ENCODE results near the gene MITF. TPM values are rescaled to one million over a fixed set of nuclear protein-coding genes. Genes with fewer than 3 reads are reported as not detected.

The MITF gene
- polyA plus RNA-seq, 3 donors from 2014 or later = 0.68 to 2.3 TPM; not detected in 1

- peaks cover 0 to 2% (median 0%) of the 10 kb centered on the region in 3 donors for H3K27me3 Mint-ChIP-seq (ENCODE audit: low read depth in 3 of 3)
- no peaks in the 10 kb centered on the region for H3K36me3 Mint-ChIP-seq
- H3K27ac Mint-ChIP-seq = no peak overlapping the region
- no peaks in the 10 kb centered on the region for H3K4me1 Mint-ChIP-seq
- H3K9me3 Mint-ChIP-seq = peaks cover 0 to 11% (median 0%) of the 10 kb centered on the region in 6 donors
- no peak overlapping the region for H3K4me3 Mint-ChIP-seq
- no peak for DNase-seq
Observed at GRCh38 chr3:69927571-69927970, 188.3 kb downstream of the MITF start.

DNA sequence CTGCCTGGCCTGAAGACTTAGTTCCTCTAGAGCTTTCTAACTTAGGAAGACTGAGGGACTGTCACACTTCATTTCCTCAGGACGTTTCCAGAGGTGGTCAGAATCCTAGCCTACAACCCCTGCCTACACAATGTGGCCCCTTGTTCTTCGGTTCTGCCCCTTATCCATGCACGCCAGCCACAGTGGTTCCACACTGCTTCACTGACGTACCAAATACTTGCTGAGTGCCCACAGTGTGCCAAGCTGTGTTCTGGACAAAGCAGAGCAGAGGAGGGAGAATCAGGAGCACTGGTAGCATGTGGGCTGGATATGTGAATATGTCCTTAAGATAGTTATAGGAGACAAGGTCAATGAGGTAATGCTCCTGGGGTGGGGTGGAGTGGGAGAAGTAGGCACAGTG, 189.8 kb downstream of the MITF start:
- H3K27me3 Mint-ChIP-seq (ENCODE audit: low read depth in 3 of 3) = no peaks in the 10 kb centered on the region
- DNase-seq = no peak
- no peaks in the 10 kb centered on the region for H3K36me3 Mint-ChIP-seq
- no peak overlapping the region for H3K4me3 Mint-ChIP-seq
- H3K4me1 Mint-ChIP-seq = no peaks in the 10 kb centered on the region
- H3K9me3 Mint-ChIP-seq = peaks cover 0 to 6% (median 0%) of the 10 kb centered on the region in 6 donors
- no peak overlapping the region for H3K27ac Mint-ChIP-seq

DNA sequence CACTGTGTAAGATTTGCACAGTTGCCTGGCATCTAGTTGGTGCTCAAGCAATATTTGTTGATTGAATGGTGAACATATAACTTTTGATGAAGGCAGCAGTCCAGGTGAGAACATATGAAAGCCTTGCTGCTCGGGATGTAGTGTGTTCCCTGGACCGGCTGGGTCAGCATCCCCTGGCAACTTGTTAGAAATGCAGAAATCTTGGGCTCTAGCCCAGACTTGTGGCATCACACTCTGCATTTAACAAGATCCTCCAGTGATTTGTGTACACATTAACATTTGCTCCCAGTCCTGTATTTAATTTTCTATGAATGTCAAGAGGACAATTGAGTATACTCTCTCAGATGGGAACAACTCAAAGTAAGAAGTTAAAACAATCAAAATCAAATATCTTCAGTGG, 191.3 kb downstream of the MITF start:
- Mint-ChIP-seq H3K4me1 (no peaks in the 10 kb centered on the region), H3K36me3 (no peaks in the 10 kb centered on the region), H3K27me3 (ENCODE audit: low read depth in 3 of 3) (no peaks in the 10 kb centered on the region), H3K27ac (no peak overlapping the region), H3K4me3 (no peak overlapping the region), H3K9me3 (peaks cover 0 to 5% (median 0%) of the 10 kb centered on the region in 6 donors)
- no peak for DNase-seq

DNA sequence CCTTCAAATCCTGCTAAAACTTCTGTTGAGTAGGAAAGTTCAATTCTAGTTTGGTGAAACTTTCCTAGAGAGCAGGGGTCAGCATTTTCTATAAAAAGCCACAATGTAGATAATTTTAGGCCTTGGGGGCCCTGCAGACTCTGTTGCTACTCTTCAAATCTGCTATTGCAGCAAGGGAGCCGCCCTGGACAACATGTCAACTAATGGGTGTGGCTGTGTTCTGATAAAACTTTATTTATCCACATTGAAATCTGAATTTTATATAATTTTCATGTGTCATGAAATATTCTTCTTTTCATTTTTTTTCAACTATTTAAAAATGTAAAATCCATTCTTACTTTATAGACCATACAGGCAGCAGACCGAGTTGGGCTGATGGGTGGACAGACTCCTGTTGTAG, 192.8 kb downstream of the MITF start:
- Mint-ChIP-seq H3K36me3 (no peaks in the 10 kb centered on the region), H3K27ac (no peak overlapping the region), H3K27me3 (ENCODE audit: low read depth in 3 of 3) (no peaks in the 10 kb centered on the region), H3K4me1 (no peaks in the 10 kb centered on the region), H3K4me3 (no peak overlapping the region), H3K9me3 (peaks cover 0 to 5% (median 0%) of the 10 kb centered on the region in 6 donors)
- no peak for DNase-seq

- H3K27me3 Mint-ChIP-seq (ENCODE audit: low read depth in 3 of 3) = no peaks in the 10 kb centered on the region
- no peaks in the 10 kb centered on the region for H3K36me3 Mint-ChIP-seq
- H3K4me3 Mint-ChIP-seq = no peak overlapping the region
- no peak overlapping the region for H3K27ac Mint-ChIP-seq
- peaks cover 0 to 5% (median 0%) of the 10 kb centered on the region in 6 donors for H3K9me3 Mint-ChIP-seq
- H3K4me1 Mint-ChIP-seq = no peaks in the 10 kb centered on the region
- no peak for DNase-seq
Observed at GRCh38 chr3:69932501-69932900, 193.2 kb downstream of the MITF start.

DNA sequence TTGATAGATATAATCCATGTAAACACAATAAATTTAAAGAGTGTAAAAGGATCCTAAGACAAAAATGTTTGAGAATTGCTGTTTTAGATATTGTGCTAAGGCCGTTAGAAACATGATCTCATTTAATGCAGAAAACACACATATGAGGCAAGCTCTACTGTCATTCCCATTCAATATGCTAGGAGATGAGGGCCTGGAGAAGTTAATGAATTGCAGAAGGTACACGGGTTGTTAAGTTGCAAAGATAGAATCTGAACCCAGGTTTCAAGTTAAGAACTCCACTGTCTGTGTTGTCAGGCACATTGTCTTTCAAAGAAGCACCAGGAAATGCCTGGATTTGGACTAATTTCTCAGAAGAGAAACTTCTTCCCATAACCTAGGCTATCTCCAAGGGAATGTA, 195.1 kb downstream of the MITF start:
- H3K27ac Mint-ChIP-seq = no peak overlapping the region
- no peaks in the 10 kb centered on the region for H3K4me1 Mint-ChIP-seq
- peaks cover 0 to 2% (median 0%) of the 10 kb centered on the region in 3 donors for H3K27me3 Mint-ChIP-seq (ENCODE audit: low read depth in 3 of 3)
- H3K36me3 Mint-ChIP-seq = no peaks in the 10 kb centered on the region
- peaks cover 0 to 5% (median 0%) of the 10 kb centered on the region in 6 donors for H3K9me3 Mint-ChIP-seq
- DNase-seq = no peak
- H3K4me3 Mint-ChIP-seq = no peak overlapping the region

- Mint-ChIP-seq H3K4me1 (no peaks in the 10 kb centered on the region), H3K27ac (no peak overlapping the region), H3K4me3 (no peak overlapping the region), H3K36me3 (no peaks in the 10 kb centered on the region), H3K27me3 (ENCODE audit: low read depth in 3 of 3) (peaks cover 0 to 2% (median 0%) of the 10 kb centered on the region in 3 donors), H3K9me3 (no peaks in the 10 kb centered on the region)
- DNase-seq = no peak
Observed at GRCh38 chr3:69936266-69936665, 197.0 kb downstream of the MITF start.

- no peak for DNase-seq
- Mint-ChIP-seq H3K4me3 (no peak overlapping the region), H3K27me3 (ENCODE audit: low read depth in 3 of 3) (peaks cover 0 to 2% (median 0%) of the 10 kb centered on the region in 3 donors), H3K36me3 (no peaks in the 10 kb centered on the region), H3K4me1 (no peaks in the 10 kb centered on the region), H3K9me3 (peaks cover 0 to 2% (median 0%) of the 10 kb centered on the region in 6 donors), H3K27ac (no peak overlapping the region)
Observed at GRCh38 chr3:69938061-69938460, 198.8 kb downstream of the MITF start.

DNA sequence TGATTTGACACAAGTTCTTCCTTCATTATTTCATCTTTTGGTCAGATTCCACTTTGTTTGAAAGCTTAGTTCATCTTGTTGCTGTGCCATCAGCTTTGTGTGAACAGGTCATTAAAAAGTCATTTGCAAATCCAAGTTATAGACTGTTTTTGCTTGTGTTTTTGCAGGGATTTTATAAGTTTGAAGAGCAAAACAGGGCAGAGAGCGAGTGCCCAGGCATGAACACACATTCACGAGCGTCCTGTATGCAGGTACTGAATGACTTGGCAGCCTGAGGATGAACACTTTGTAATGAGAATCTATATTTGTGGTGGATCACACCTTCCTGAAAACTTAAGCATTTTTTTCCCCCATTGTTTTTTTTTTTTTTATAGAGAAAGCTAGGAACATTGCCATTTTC, 199.7 kb downstream of the MITF start:
- H3K9me3 Mint-ChIP-seq = peaks cover 0 to 2% (median 0%) of the 10 kb centered on the region in 6 donors
- H3K4me3 Mint-ChIP-seq = no peak overlapping the region
- H3K4me1 Mint-ChIP-seq = no peaks in the 10 kb centered on the region
- no peaks in the 10 kb centered on the region for H3K36me3 Mint-ChIP-seq
- DNase-seq = no peak
- H3K27ac Mint-ChIP-seq = no peak overlapping the region
- H3K27me3 Mint-ChIP-seq (ENCODE audit: low read depth in 3 of 3) = peaks cover 0 to 2% (median 0%) of the 10 kb centered on the region in 3 donors

DNA sequence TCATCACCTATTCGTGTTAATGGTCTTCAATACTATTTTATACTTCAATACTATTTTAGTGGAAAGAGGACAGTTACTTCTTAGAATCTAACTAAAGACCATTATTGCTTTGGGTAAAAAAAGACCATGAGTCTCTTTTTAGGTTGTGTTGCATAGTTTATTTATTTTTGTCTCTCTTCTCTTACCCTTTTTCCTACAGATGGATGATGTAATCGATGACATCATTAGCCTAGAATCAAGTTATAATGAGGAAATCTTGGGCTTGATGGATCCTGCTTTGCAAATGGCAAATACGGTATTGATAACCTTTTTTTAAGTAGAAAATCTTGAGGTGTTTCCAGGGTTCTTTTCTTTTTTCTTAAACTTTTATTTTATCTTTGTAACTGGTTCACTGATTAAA, 201.8 kb downstream of the MITF start:
- H3K36me3 Mint-ChIP-seq = no peaks in the 10 kb centered on the region

GRCh38 chr3:69941439-69942176, 202.3 kb downstream of the MITF start:
- Mint-ChIP-seq H3K27me3 (ENCODE audit: low read depth in 3 of 3) (peaks cover 0 to 2% (median 0%) of the 10 kb centered on the region in 3 donors), H3K4me1 (no peaks in the 10 kb centered on the region), H3K4me3 (no peak overlapping the region), H3K27ac (no peak overlapping the region), H3K36me3 (no peaks in the 10 kb centered on the region), H3K9me3 (peaks cover 0 to 2% (median 0%) of the 10 kb centered on the region in 6 donors)
- no peak for DNase-seq

More for the DNA sequence above, 201.8 kb downstream of the MITF start:
- Mint-ChIP-seq H3K4me3 (no peak overlapping the region), H3K27ac (no peak overlapping the region), H3K27me3 (ENCODE audit: low read depth in 3 of 3) (peaks cover 0 to 2% (median 0%) of the 10 kb centered on the region in 3 donors), H3K9me3 (peaks cover 0 to 2% (median 0%) of the 10 kb centered on the region in 6 donors), H3K4me1 (no peaks in the 10 kb centered on the region)
- DNase-seq = no peak

GRCh38 chr3:69944931-69945493, 205.7 kb downstream of the MITF start:
- DNase-seq = no peak
- Mint-ChIP-seq H3K27ac (no peak overlapping the region), H3K36me3 (no peaks in the 10 kb centered on the region), H3K4me1 (no peaks in the 10 kb centered on the region), H3K27me3 (ENCODE audit: low read depth in 3 of 3) (no peaks in the 10 kb centered on the region), H3K4me3 (no peak overlapping the region), H3K9me3 (peaks cover 0 to 2% (median 0%) of the 10 kb centered on the region in 6 donors)

DNA sequence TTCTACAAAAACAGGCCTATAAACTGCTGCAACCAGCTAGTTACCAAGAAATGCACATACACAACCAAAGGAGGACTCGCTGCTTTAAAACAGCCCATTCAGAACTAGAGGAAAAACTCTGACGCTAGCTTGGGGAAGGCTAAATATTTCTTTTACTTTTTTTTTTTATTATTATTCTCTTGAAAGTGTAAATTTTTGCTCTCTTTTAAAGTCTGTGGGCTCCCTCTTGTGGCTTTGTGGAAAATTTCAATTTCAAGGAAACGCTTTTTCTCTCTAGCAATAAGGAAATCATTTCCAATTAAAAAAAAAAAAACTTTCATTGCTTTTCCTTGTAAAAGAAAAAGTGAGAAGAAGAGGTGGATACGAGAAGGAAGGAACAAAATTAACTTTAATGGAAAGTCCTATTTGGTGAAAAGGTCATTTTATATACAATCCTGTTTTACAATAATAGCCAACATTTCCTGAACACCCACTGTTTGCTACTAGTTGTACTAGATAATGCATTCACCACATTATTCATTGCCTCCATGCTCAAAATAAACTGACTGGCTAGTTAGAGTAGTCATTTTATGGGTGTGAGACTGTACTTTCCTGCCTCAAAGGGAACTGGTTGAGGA, 209.1 kb downstream of the MITF start:
- H3K27me3 Mint-ChIP-seq (ENCODE audit: low read depth in 3 of 3) = no peaks in the 10 kb centered on the region
- no peaks in the 10 kb centered on the region for H3K36me3 Mint-ChIP-seq
- no peaks in the 10 kb centered on the region for H3K4me1 Mint-ChIP-seq
- no peak overlapping the region for H3K4me3 Mint-ChIP-seq
- DNase-seq = no peak
- no peak overlapping the region for H3K27ac Mint-ChIP-seq
- peaks cover 0 to 3% (median 0%) of the 10 kb centered on the region in 6 donors for H3K9me3 Mint-ChIP-seq

- Mint-ChIP-seq H3K27ac (no peak overlapping the region), H3K9me3 (peaks cover 0 to 3% (median 0%) of the 10 kb centered on the region in 6 donors), H3K27me3 (ENCODE audit: low read depth in 3 of 3) (no peaks in the 10 kb centered on the region), H3K4me1 (no peaks in the 10 kb centered on the region), H3K36me3 (no peaks in the 10 kb centered on the region), H3K4me3 (no peak overlapping the region)
- no peak for DNase-seq
Observed at GRCh38 chr3:69951616-69952015, 212.4 kb downstream of the MITF start.
